ENCODE results near the gene RERE.
"Not testable (repeated sequence)": the region's sequence is repeated elsewhere in the genome, so short reads cannot be mapped to it uniquely, and the experiment has no call there.

GRCh38 chr1:8830732-8831131 is 13.3 kb upstream of the RERE start:
- TF ChIP-seq CTCF (IDR thresholded peaks at IDR 0.05 in 2 of 3, conservative IDR thresholded peaks at IDR 0.05 in 1 of 3; ENCODE audit: borderline replicate concordance in 1 of 3, insufficient read depth in 1 of 3, low read depth in 2 of 3, low read length in 2 of 3); SIN3A (IDR thresholded peaks at IDR 0.05; ENCODE audit: low read depth); EZH2 (IDR thresholded peaks at IDR 0.05); POLR2AphosphoS5 (IDR thresholded peaks at IDR 0.05; ENCODE audit: low read depth, low read length); ZNF274 (IDR thresholded peaks at IDR 0.05; ENCODE audit: low read depth, low read length); RAD21 (IDR thresholded peaks at IDR 0.05; ENCODE audit: low read depth): not testable (repeated sequence)
